GM18502 (cell line): ENCODE measurements around the gene ZNF771.
"Not testable (repeated sequence)": the region's sequence is repeated elsewhere in the genome, so short reads cannot be mapped to it uniquely, and the experiment has no call there.

Source experiments
- ATAC-seq: cut with Tn5 transposase; IDR thresholded peaks from one replicate; pipeline ENCODE4 v1.9.1; 2021; ENCODE audit warnings: mild to moderate bottlenecking; ENCODE audit not compliant: unreplicated experiment, poor library complexity

ZNF771 gene

DNA sequence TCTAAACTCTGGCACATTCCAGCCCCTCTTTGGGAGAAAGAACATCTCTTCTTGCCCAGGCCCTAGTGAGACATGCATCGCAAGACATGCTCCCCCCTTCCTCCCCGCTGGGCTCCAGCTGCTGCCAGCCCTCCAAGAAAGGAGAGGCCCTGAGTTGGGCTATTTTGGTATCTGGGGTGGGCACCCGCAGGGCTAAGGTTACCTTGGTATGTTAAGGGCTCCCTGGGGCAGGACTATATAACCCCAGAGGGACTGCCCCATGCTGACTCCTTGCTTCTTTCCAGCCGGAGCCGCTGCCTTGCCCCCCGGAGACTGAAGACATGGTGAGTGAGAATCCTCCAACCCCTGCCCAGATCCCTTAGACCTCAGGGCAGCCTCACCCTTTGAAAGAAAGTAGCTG, 32.9 kb upstream of the ZNF771 start, which contains the start of gene MYL11:
TSS of gene MYL11 (plus strand) at position 265 of the 400 bp plus-strand sequence. CDS start at position 321, 56 bp downstream.
- no peak for ATAC-seq

DNA sequence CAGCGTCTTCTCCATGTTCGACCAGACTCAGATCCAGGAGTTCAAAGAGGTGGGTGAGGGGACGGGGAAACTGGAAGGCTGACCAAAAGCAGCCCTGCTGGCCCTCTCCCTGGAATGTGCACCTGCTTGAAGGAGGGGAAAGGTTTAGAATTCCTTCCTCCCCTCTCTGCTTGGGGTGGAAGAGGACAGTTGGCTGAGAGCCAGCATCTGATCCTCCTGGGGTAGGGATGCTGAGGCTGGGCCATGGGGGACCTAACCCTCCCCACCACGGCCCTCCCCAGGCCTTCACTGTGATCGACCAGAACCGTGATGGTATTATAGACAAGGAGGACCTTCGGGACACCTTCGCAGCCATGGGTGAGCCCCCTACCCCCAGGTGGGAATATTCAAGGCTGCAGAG, 31.5 kb upstream of the ZNF771 start:
- no peak for ATAC-seq

DNA sequence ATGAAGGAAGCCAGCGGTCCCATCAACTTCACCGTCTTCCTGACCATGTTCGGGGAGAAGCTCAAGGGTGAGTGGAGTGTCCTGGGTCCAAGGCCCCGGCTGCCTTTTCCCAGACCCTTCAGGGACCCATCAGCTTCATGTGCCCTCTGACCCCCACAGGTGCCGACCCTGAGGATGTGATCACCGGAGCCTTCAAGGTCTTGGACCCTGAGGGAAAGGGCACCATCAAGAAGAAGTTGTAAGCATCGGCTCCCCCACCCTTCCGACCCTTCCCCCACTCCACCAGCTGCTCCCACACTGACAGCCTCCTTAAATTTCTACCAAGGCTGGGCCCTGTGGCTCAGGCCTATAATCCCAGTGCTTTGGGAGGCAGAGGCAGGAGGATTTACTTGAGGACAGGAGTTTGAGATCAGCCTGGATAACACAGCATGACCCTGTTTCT, 30.9 kb upstream of the ZNF771 start:
- ATAC-seq = no peak

DNA sequence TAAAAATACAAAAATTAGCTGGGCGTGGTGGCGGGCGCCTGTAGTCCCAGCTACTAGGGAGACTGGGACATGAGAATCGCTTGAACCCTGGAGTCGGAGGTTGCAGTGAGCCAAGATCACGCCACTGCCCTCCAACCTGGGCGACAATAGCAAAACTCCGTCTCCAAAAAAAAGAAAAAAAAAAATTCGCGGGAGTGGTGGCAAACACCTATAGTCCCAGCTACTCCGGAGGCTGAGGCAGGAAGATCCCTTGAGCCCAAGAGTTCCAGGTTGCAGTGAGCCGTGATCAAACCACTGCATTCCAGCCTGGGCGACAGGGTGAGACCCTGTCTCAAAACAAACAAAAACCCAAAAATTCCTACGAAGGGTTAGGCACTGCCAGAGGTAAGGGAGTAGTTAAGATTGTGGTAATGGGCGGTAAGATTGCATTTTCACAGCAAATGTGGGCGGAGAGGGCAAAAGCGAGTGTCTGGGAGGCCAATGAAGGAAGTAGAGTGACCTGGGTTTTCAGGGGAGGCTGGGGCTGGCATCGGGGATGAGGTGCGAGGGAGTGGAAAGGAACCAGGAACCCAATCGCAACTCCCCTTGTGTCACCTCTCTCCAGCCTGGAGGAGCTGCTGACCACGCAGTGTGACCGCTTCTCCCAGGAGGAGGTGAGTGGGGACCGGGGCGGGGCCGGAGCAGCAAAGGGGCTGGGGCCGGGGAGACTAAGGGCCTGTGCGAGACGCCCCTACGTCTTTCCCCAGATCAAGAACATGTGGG, 30.2 kb upstream of the ZNF771 start:
- no peak for ATAC-seq

DNA sequence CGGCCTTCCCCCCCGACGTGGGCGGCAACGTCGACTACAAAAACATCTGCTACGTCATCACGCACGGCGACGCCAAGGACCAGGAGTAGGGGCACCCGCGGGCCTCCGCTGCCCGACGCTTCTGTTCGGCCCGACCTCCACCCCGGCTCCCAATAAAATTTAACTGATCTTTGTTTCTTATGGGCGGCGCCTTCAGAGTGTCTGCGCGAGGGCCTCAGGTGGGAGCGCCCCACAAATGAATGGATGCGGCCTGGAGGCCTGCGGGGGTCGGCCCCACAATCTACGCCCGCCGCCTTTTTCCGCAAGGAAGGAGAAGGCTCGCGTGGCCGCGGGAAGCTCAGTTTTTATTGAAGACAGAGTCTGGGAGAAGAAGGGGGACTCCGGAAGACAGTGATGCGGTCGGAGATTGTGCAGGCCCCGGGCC, 29.6 kb upstream of the ZNF771 start:
- peak; percentile 41 for ATAC-seq

DNA sequence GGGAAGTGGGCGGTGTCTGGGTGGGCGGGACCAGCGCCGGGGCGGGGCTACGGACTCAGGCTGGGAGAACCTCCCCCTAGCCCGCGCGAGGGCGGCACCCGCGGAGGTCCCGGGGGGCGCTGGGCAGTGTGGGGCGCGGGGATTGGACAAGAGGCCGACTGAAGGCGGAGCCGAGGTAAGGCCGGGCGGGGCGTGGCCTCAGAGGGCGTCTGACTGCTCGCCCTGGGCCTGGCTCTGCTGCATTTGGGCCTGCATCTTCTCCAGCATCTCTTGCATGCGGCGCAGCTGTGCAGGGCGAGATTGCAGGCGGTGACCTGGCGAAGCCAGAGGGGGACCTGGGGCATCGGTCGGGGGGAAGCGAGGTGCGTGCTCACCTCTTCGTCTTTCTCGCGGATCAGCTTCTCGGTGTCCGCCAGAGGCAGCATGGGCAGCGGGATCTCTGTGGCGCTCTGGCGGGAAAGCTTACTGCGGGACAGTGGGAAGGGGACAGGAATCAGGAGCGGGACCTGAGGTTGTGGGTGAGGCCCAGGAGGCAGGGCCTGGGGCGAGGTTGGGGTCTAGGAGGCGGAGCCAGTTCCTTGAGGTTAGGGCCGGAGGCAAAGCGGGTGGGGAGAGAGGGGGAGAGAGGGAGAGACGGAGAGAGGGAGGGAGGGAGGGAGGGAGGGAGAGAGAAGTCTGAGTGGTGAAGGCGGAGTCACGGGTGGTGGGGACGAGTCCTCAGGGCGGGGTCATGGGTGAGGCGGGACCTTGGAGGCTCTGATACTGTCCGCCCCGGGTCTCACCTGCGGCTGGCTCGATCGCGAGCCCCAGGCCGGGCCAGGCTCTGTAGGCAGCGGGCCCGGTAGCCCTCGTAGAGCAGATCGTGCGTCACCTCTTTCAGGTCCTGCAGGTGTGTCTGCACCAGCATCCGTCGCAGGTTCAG, 28.9 kb upstream of the ZNF771 start:
- ATAC-seq = peak; percentile 86

DNA sequence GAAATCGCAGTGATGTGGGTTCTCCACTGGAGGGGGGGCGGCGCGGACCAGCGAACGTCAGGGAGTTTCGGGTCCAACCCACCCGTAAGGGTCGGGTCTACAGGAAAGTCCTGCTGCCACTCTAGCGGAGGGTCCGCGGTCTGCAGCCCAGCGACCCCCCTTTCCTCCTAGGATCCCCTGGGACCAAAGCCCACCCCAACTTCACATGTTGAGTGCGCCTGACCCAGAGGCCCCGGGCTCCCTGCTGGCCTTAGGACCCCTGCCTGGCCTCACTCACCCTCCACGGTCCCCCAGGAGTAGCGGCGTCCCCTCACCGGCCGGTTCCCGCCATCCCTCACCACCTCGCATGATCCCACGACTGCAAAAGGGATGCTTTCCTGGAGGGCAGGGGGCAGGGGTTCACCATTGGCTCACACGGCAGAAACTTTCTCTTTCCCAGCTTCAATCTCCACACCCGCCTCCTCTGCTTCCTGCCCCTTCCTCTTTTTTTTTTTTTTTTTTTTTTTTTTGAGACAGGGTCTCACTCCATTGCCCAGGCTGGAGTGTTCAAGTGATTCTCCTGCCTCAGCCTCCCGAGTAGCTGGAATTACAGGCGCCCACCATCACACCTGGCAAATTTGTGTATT, 28.1 kb upstream of the ZNF771 start:
- no peak for ATAC-seq

DNA sequence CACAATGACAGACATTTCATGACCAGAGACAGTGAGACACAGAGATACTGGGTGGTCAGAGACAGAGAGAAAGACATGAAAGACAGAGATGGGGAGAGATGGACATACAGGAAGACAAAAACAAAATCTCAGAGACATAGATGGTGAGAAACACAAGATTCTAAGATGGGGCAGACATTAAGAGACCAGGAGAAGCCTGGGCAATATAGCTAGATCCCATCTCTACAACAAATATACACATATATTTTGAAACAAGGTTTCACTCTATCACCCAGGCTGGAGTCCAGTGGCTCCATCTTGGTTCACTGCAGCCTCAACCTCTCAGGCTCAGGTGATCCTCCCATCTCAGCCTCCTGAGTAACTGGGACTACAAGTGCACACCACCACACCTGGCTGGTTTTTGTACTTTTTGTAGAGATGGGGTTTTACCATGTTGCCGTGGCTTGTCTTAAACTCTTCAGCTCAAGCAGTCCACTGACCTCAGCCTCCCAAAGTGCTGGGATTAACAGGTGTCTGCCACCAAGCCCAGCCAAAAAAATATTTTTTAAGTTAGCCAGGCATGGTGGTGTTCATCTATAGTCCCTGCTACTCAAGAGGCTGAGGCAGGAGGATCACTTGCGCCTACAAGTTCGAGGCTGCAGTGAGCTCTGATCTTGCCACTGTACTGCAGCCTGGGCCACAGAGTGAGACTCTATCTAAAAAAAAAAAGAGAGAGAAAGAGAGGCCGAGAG, 27.2 kb upstream of the ZNF771 start:
- no peak for ATAC-seq

DNA sequence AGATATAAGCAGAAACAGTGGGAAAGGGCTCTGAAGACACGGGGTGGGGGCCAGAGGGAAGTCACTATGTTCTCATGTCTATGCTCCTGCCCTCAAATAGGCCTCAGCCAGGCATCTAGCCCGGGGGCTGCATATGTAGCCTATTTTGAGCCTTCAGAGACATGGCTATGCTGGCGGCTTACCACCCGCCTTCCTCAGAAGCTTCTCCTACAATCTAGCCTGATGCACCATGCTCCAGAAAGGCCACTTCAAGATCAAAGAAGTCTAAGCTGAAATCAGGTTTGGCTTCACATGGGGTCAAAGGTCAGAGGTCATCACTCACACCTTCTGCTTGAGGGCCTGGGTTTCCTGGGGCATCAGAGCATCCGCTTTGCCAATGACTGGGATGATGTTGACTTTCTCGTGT, 26.6 kb upstream of the ZNF771 start:
- ATAC-seq = no peak

DNA sequence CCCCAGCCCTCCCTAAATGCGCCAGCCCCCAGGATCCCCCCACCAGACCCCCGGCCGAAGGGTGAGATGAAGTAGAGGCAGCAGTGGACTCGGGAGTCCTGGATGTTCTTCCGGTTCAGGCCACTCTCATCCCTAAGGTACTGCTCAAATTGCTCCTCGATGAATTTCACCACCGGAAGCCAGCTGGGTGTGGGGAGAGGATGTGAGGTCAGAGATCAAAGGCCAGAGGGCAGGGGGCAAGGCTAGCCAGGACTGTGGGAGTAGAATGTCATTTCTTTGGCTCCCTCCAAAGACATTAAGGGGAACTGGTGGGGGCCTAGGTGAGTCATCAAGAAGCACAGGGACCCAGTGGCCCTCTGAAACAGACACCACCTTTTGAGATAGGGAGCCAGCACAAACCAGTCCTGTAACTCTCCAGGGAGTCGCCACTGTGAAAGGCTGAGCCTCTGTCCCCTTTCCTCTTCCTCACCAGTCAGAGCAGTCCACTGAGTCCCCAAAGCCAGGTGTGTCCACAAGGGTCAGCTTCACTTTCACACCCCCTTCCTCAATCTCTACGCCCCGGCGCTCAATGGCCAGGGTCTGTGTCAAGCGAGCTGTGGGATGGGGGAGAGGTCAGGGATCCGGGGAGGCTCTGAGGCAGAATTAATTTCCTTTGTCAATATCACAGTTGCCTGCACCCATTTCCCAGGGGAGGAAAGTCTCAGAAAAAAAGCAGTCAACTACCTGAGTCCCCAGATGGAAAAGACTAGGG, 25.9 kb upstream of the ZNF771 start:
- no peak for ATAC-seq

DNA sequence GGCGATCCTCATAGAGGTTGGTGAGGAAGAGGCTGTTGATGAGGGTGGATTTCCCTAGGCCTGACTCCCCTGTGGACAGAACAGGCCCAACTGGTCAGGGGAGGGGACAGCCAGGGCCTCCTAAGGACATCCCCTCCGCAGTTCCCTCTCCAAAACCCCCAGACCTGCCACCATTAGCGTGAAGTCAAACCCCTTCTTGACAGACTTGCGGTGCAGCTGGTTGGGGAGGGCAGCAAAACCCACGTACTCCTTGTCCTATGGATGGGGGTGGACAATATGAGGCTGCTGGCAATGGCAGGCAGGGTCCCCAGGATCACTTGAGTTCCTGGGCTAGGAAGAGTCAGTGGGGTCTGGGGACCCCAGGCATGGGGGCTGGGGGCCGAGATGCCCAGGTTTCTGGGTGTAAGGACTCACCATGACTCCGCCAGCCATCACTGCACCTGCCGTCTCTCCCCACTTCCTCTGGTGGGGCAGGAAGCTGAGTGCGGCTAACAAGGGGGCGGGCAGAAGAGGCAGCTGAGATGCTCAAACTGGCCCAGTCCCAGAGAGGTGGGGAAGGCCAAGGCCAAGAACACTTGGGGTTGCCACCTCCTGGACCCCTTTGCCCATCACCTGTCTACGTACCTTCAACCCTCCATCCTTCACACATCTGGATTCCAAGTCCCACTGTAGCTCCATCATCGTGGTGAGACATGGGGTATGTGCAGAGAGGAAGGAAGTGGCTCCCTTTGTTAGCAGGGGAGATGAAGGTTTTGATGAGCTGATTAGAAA, 25.1 kb upstream of the ZNF771 start, which contains the start of gene SEPTIN1:
TSS of gene SEPTIN1 (minus strand) at position 451 of the 771 bp plus-strand sequence. CDS start at position 432, 19 bp downstream.
- ATAC-seq = no peak

DNA sequence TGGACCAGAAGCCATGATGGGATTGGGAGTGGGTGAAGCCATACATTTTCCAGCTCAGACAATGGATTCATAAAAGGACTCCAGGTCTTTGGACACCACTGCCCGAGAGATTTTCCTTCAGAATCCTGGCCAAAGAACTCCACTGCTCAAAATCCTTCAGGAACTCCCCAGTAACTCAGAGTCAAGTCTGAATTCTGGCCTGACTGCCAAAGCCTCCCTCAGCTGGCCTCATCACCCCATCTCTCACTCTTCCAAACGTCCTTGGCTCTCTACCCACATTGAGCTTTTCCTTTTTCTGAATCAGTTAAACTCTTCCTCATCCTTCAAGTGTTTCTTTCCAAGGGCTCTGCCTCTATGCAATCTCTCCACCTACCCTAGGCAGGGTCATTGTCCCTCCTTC, 23.9 kb upstream of the ZNF771 start:
- no peak for ATAC-seq

DNA sequence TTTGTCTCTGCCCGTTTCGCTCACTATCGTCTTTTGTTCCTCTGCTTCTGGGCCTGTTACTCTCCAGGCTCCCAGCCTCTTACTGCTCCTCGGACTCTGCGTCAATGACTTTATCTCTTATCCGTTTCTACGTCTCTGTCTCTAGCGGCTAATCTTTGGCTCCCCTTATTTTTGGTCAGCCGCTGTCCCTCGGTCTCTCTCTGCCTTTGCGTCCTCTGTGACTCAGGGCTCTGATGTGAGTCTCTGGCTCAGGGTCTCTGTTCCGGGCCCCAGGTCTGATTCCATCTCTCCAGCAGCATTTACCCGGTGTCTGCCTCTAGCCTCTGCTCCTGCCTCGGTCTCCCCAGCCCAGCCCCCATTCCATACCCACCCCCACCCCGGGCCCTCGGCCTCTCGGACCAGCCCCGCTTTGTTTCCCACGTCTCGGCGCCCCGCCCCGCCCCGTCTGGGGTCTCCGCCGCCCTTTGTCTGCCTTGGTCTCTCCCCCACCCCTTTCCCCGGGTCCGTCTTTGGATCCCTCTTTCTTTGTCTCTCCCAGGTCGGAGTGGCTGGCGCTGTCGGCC, 12.7 kb upstream of the ZNF771 start:
- no peak for ATAC-seq

DNA sequence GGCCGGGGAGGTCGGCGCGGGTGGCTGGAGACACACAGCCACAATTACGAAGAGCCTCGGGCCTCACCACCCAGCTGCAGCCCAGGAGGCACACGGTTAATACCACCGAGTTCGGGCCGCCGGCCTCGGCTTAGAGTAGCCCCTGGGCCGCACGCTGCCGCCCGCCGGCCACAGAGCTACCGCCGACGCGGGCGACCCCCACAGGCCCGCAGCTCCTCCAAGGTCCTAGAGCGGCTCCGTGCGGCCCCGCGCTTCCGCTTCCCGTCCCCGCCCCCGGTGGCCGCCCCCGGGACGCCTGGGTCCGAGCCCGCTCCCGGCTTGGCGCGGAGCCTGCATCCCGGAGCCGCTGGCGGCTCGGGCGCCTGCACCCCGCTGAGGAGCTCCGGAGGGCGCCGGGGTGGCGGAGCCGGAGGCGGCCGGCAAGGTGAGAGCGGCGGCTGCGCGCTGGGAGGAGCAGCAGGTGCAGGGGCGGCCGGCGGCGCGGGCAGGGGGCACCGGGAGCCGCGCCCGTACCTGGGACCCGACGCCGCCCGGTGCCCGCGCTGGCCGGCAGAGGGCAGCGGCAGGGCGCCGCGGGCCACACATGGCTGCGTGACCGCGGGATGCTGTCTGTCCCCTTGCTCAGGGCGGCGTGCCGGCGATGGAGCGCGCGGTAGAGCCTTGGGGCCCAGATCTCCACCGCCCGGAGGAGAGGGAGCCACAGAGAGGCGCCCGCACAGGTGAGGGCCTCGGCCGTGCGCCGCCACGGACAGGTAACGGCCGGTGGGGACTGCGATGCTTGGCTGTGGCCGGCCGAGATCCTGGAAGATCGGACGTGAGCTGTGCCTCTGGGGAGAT, 12.0 kb upstream of the ZNF771 start, which contains the start of gene ZNF48:
TSS of gene ZNF48 (plus strand) at position 266 of the 837 bp plus-strand sequence. CDS start at position 641, 375 bp downstream.
- ATAC-seq = peak; percentile 69

DNA sequence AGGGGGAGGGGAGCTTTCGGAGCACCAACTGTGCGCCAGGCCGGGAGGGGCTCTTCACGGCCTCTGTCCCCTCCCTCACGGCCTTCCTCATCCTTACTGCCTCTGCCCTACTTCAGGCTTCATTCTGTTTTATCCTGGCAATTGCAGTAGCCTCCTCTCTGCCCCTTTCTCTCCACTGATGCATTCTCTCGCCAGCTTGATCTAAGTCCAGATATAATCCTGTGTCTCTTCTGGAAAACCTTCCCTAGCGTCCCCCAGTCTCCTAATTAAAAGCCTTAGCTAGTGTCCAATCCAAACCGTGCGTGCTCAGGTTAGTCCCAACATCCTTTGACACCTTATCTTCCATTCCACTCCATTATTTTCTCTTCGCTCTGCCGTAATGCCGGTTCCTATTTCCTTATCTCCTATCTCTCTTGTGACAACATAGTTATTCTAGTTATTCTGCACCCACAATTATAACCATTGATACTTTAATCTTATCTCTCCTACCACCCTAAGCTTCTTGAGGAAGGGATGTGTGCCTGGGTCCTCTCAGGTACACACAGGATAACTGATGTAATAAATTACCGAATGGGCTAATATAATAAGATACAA, 11.3 kb upstream of the ZNF771 start:
- no peak for ATAC-seq

DNA sequence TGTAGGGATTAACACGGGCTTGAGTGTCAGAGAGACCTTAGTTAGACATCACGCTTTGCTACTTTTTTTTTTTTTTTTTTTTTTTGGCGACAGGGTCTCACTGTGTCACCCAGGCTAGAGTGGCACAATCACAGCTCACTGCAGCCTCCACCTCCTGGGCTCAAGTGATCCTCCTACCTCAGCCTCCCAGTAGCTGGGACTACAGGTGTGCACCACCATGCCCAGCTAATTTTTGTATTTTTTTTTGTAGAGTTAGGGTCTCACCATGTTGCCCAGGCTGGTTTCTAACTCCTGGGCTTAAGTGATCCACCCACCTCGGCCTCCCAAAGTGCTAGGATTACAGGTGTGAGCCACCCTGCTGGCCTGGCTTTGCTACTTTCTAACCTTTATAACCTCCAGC, 10.8 kb upstream of the ZNF771 start:
- not testable (repeated sequence) for ATAC-seq

DNA sequence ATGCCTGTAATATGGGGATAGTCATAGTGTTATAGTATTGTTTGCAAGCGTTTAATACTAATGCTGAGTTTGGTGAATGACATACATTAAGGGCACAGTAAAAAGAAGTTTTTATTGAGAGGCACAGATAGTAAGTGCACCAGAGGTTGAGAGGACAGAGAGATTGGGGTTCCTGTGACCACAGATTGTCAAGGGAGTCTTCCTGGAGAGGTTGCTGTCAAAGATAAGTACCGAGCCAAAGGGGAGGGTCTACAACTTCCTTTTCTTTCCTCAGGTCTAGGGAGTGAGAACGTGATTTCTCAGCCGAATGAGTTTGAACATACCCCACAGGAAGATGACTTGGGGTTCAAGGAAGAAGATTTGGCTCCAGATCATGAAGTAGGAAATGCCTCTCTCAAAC, 10.3 kb upstream of the ZNF771 start:
- ATAC-seq = no peak
